T1000 (cell line): Measurements from ENCODE around the gene HPN.
A peak's percentile ranks its signal among the peaks of the same experiment; 100 is the strongest.
"Not testable (repeated sequence)": the region's sequence is repeated elsewhere in the genome, so short reads cannot be mapped to it uniquely, and the experiment has no call there.

Experiments
- DNase-seq: peaks from one replicate; lab custom pipeline; 2025; ENCODE audit warnings: mixed read lengths; lab: John Stamatoyannopoulos, UW

Gene HPN

DNA sequence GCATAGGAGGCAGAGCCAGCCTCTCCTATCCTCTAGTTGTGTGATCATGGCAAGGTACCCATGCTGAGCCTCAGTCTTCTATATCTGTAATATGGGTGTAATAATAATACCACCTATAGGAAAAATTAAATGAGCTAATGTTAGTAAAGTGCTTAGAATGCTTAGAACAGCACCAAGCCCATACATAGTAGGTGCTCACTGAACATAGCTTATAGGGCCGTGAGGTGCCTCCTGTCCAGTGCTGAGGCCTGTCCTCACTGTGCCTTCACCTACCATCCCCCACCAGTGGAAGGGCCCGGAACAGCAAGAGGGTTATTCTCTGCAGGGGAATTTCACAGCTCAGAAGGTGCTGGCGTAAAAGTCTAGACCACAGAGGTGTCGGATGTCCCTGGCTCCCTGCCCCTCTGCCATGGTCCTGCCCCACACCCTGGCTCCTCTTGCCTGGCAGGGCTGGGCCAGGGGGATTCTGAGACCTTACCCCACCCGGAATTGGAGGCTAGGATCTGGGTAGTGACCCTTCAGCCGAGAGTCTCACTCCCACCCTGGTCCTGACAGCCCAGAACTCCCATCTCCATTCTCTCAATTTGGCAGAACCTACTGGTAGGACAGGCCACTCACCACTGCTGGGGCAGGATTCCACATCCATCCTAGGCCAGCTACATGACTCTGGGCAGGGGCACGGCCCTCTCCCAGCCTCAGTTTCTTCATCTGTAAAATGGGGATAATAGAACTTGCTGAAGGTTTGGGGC, 13.5 kb upstream of the HPN start:
- DNase-seq: no peak

- DNase-seq: not testable (repeated sequence)
These were observed 13.0 kb upstream of the HPN start for GRCh38 chr19:35028600-35028885.

- not testable (repeated sequence) for DNase-seq
These were observed 12.2 kb upstream of the HPN start for GRCh38 chr19:35029275-35029736.

GRCh38 chr19:35029737-35030256, 11.7 kb upstream of the HPN start:
- no peak for DNase-seq

DNA sequence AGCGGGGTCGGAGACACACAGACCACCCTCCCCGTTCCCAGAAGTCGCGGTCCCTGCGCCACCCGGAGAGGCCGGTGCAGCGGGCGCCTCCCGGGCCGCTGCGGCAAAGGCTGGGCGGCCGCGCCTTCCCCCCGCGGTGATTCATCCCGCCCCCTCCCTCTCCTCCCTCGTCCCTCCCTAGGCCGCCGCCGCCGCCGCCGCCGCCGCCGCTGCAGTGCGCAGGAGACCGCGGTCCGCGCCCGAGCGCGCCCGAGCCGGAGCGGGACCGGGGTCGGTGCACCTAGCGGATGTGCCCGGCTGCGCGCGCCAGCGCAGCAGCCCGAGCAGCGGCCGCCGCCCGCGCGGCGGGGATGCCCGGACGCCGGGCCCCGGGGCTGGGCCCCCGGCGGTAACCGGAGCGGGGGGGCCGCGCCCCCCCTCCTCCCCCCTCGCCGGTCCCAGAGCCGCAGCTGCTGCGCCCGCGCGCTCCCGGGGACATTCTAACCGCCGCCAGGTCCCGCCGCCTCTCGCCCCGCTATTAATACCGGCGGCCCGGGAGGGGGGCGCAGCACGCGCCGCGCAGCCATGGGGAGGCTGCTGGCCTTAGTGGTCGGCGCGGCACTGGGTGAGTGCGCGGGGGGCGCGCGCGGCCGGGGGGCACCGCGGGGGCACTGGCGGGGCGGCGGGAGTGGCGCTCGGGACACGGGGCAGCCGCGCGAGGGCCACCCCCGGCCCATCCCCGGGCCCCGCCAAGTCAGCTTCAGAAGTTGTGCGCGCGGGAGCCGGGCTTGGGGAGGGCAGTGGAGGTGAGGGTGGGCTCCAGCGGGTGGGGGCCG, 11.1 kb upstream of the HPN start, which contains the start of gene SCN1B:
SCN1B (plus strand) TSS at position 214 of the 815 bp plus-strand sequence; CDS start at position 565, 351 bp downstream.
- DNase-seq: peak; percentile 61

DNA sequence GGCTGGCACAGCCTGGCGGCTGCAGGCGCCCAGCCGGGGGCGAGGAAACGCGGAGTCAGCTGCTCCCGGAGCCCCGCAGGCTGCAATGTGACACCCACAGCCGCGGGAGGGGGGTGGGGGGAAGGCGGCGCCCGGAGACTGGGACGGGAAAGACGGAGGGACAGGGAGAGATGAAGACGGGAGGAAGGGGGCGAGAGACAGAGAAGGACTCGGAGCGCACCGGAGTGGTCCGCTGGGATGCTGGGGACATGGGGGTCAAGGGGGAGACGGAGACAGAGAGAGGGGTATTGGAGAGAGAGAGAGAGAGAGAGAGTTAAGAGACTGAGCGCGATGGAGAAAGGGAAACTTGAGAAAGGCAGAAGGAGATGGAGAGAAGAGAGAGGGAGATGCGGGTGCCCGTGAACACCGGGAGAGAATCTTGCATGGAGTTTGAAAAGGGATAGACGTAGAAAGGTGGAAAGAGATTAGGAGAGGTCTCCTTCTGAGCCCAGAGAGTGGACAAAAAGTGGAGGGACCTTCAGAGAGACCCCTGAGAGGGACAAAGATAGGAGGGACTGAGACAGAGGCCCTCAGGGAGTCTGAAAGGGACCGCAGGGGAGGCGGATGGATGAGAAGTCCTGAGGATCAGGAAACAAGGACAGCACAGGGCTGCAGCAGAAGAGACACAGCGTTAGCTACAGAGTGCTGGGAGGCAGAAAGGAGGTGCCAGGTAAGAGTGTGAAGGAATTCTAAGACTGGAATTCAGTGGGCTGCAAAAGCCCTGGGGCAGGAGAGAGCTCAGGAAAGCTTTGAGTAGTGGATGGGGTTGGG, 10.2 kb upstream of the HPN start:
- no peak for DNase-seq

- DNase-seq: no peak
These were observed 9.1 kb upstream of the HPN start for GRCh38 chr19:35032356-35032865.

DNA sequence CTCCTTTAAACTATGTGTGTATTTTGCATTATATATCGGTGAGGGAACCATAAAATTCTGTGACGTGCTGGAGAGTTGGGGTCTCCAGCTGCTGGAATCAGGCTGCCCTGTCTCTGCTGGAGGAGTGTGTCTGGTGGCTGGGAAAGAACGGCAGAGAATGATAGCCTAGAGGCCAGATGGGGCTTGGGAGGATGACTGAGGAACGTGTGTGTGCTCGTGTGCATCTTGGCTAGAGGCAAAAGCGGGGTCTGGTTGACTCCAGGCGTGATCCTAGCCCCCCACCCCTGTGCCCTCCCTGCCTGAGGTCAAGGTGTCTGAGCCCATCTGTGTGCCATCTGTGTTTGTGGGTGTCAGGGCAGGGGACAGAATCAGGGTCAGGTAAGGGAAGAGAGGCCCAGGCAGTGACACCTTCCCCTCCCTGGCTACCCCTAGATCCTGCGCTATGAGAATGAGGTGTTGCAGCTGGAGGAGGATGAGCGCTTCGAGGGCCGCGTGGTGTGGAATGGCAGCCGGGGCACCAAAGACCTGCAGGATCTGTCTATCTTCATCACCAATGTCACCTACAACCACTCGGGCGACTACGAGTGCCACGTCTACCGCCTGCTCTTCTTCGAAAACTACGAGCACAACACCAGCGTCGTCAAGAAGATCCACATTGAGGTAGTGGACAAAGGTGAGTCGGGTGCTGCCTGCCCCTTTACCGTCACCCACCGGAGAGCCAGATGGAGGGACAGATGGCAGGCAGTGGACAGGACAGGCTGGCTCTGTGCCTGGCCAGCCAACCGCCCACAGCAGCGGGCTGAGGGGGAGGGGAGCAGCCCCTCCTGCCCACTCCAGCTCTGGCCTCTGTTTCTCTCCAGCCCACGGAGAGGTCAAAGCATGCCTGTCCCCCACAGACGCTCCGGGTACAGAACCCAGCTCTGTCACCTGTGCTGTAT, 8.2 kb upstream of the HPN start:
- DNase-seq: no peak

GRCh38 chr19:35034005-35034502, 7.5 kb upstream of the HPN start:
- DNase-seq: no peak

DNA sequence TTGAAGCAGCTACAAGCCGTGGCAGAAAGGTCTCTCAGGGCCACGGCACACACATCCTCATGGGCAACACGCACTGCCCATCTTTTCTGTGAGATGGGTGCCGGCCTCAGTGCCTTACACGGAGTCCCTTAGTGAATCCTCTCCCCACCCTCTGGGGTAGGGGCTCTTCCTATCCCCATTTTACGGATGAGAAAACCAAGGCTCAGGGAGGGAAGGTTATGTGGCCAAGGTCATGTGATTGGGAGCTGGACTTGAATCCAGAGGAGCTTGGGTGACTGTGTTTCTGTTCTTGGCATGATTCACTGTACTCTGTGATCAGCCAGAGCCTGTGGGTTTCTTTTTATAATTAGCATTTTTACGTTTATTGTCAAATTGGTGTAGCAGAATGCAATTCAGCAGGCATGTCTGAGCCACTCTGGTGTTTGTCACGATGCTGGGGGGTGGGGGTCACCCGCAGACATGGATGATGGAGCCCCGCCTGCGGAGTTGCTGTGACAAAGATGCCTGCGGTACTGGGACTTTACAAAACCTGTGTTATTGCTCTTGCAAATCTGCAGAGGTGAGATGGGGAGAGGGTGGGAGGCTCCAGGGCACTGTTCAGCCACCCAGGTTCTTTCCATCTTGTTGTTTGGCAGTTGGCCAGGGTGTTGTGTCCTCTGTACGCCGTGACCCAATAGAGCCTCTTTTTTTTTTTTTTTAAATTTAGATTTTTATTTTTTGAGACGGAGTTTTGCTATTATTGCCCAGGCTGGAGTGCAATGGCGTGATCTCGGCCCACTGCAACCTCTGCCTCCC, 6.7 kb upstream of the HPN start:
- no peak for DNase-seq

DNA sequence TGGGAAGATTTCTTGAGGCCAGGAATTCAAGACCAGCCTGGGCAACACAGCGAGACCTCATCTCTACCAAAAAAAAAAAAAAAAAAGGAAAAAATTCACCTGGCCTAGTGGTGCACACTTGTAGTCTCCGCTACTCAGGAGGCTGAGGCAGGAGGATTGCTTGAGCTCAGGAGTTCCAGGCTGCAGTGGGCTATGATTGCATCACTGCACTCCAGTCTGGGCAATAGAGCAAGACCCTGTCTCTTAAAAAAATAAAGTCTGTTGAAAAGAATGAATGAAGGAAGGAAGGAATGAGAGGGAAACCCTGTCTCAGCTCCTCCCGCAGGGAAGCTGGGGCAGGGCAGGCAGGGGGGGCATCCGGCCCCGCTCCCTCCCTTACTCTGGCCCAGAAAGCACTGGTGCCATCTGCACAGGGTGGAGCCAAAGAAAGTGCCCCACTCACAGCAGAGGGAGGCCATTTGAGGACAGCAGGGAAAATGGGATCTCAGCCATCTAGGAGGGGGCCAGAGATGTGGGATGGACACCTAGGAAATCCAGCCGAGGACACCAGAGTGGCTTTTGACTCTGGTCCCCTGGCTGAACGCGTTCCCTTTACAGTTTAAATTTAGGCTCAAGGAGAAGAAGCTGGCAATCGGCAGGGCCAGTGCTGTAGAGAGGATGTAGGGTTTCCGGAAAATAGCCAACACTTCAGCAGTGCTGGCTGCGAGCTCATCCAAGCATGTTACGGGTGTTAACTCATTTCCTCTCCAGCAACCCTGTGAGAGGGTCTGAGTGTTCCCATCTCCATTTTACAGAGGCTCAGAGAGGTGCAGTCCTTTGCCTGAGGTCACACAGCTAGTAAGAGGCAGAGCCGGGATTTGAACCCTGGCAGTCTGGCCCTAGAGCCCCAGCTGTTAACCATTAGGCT, 3.6 kb upstream of the HPN start:
- DNase-seq: no peak

GRCh38 chr19:35038623-35039512, 2.7 kb upstream of the HPN start:
- DNase-seq: no peak

GRCh38 chr19:35039881-35040825, 1.4 kb upstream of the HPN start:
- DNase-seq: no peak

- DNase-seq: no peak
These were observed 534 bp upstream of the HPN start for GRCh38 chr19:35040826-35041547.

- no peak for DNase-seq
These were observed 672 bp downstream of the HPN start for GRCh38 chr19:35042056-35042730.
